ENCODE measurements around the gene OTUD1.

The OTUD1 gene

GRCh38 chr10:23472181-23472580, 33.3 kb downstream of the OTUD1 start:
- DNase-seq = no peak

- no peak for DNase-seq
These were observed 35.2 kb downstream of the OTUD1 start for GRCh38 chr10:23474081-23474480.

DNA sequence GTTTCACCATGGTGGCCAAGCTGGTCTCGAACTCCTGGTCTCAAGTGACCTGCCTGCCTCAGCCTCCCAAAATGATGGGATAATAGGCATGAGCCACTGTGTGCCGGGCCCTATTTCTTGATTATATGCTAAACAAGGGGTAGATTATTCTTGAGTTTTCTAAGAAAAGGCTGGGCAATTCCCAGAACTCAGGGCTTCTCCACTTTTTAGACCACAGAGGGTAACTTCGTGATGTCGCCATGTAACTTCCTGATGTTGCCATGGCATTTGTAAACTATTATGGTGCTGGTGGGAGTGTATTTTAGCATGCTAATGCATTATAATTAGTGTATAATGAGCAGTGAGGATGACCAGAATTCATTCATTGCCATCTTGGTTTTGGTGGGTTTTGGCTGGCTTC, 35.8 kb downstream of the OTUD1 start:
- DNase-seq = no peak

DNA sequence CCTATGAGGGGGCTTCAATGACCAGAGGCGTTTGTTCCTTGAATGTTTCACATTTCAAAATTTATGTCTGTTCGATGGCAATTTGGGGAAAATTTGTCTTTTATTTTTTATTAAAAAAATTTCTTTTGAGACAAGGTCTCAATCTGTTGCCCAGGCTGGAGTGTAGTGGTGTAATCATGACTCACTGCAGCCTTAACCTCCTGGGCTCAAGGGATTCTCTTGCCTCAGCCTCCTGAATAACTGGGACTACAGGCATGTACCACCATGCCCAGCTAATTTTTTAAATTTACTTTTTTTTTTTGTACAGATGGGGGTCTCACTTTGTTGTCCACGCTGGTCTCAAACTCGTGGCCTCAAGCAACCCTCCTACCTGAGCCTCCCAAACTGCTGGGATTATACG, 39.7 kb downstream of the OTUD1 start:
- DNase-seq = no peak

DNA sequence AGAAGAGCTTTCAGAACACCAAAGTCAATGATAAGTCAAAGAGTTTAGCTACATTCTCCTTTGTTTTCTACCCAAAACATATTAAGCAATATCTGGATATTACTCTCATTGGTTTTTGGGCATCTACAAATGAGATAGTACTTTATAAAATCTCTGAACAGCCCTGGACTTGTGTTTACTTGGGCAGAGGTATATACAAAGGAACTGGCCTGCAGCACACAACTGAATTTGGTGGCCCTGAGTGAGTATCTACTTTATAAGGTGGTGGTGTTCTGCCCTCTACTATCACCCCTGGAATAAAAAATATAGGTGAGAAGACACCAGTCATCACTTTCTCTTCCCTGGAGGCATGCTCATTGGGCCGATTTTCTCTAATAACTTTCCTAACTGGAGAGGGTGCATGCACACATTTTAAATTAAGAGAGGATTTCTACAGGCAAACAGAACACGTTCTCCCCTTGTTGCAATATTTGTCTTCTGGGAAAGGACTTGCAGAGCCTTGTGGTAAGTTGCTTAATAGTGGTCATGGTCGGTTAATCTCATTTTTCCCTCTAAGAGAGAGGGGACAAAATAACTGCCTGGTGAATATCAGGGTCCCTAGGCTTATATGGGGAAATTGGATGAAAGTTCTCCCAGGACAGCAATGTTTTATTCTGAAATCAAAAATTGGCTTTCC, 41.1 kb downstream of the OTUD1 start:
- DNase-seq = no peak

GRCh38 chr10:23481363-23481961, 42.6 kb downstream of the OTUD1 start:
- DNase-seq = no peak

DNA sequence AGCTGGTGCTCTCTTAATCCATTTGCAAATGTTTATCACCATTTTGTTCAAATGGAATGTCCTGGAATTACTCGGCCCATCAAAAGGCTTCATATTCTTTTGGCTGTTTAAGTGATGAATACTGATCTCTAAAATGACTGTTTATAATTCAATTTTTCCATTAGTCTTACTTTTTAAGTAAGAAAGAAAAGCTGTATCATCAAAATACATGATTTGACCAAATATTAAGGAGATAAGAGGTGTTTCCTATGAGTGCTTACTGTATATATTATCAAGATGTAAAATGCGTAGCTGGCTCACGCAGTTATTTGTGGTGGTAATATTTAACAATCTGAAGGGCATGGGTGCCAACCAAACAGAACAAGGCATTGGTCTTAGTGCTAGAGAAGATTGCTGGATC, 51.2 kb downstream of the OTUD1 start:
- DNase-seq = no peak

Measured in midbrain (tissue), 1 donor.